Gastroesophageal sphincter (tissue), 3 donors: ENCODE results near the gene NRXN3.

ENCODE experiments used
- POLR2A ChIP-seq, 2 donors: fragments of 450-650 bp; IDR thresholded peaks; one replicate each; pipeline ENCODE4 v1.6.1; 2017; ENCODE audit warnings: antibody characterized with exemption in 2 of 2, mild to moderate bottlenecking in 2 of 2, moderate library complexity in 1 of 2
- TF ChIP-seq, protein P1 (sequence below), 4 experiments: fragments of 200-600 bp in 2 of 4; fragments of 450-650 bp in 2 of 4; sonication (generic) in 1 of 4; IDR thresholded peaks; one replicate each; pipeline ENCODE4 v1.5.1; 2017 to 2019; ENCODE audit warnings: antibody characterized with exemption in 4 of 4, mild to moderate bottlenecking in 2 of 4, moderate library complexity in 2 of 4

DNA sequence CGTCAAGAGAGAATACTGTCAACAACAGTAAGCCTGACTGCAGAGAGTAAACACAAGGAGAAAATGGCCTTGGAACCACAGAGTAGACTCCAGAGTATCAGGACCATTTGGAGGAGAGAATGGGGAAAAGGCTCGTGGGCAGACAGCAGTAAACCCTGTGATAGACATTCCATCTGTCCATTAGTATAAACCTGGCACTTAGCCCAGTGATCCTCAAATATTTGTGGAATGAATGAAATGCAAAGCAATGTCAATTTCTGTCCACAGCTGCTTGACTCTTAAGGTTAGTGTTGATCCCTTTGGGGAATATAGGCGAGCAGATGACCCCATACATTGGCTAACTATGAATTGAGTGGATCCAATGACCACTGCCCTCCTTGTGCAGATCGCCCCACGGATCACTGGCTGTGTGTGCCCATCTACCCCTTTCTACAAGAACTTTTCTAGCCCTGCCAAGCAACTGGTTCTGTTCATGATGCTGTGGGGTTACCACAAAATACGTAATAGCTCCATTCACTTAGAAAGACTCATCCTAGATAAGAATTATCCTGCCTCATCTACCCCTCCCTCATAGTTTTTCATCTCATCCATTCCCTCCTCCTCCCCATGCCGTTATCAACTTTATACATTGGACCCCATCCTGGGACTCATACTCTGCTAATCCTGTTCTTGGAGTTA, 846.8 kb downstream of the NRXN3 start:
- TF ChIP-seq, protein P1, sequence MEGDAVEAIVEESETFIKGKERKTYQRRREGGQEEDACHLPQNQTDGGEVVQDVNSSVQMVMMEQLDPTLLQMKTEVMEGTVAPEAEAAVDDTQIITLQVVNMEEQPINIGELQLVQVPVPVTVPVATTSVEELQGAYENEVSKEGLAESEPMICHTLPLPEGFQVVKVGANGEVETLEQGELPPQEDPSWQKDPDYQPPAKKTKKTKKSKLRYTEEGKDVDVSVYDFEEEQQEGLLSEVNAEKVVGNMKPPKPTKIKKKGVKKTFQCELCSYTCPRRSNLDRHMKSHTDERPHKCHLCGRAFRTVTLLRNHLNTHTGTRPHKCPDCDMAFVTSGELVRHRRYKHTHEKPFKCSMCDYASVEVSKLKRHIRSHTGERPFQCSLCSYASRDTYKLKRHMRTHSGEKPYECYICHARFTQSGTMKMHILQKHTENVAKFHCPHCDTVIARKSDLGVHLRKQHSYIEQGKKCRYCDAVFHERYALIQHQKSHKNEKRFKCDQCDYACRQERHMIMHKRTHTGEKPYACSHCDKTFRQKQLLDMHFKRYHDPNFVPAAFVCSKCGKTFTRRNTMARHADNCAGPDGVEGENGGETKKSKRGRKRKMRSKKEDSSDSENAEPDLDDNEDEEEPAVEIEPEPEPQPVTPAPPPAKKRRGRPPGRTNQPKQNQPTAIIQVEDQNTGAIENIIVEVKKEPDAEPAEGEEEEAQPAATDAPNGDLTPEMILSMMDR (IDR thresholded peaks at IDR 0.05), result no peak
- TF ChIP-seq POLR2A (IDR thresholded peaks at IDR 0.05), result no peak
